Measurements from ENCODE around the gene ERC1.

Gene ERC1

DNA sequence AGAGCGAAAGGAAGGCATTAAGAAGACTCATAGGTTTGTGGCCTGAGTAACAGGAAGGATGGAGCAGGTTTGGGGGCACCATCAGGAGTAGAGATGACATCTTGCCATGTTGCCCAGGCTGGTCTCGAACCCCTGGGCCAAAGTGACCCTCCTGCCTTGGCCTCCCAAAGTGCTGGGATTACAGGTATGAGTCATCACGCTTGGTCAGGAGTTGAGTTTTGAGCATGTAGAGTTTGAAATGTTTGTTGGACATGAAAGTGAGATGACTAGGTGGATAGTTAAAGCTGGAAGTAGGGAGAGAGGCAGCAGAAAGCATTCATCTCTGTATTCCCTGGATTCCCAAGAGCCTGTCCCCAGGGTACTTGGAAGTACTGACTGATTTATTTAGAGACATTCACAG, 112.6 kb downstream of the ERC1 start:
- FAIRE-seq (no peak), DNase-seq (ENCODE audit: insufficient read length, low spot score) (no peak)

DNA sequence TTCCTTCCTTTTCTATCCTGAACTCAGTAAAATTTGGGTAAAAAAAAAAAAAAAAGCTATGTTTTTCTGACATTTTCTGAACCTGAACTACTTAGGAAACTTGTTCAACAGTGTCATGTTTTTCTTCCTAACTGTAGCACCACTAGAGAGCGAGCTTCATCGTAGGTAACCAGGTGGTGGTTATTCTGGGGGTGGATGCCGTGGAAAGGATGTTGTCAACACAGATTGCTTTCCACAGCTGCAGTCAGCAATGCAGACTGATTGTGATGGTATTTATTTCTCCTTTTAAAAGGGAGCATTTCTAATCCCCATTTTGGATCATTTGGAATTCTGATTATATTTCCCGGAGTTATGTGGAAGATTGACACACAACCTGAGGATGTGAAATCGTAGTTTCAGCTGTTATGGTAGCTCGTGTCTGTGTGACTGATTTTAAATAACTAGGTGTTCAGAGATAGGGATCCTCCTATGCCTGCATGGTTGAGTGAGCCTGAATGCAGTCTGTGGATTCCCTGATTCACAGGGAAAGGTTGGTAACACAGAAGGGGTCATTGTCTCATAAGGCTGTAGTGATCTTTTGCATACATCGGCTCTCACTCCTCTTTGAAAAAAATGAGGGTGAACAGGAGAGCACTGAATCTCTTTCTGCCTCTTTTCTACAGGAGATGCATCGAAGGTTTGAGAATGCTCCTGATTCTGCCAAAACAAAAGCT, 113.2 kb downstream of the ERC1 start:
- DNase-seq (ENCODE audit: insufficient read length, low spot score) (no peak), FAIRE-seq (no peak)
- TF ChIP-seq PAX5 (IDR thresholded peaks at IDR 0.05; ENCODE audit: insufficient read depth, low read length, severe bottlenecking) (no peak), POLR2AphosphoS5 (IDR thresholded peaks at IDR 0.05; ENCODE audit: low read depth, low read length) (no peak), POLR2A (IDR thresholded peaks at IDR 0.05; ENCODE audit: low read depth, low read length) (no peak), SPI1 (IDR thresholded peaks at IDR 0.05; ENCODE audit: low read depth, low read length) (no peak), POU2F2 (IDR thresholded peaks at IDR 0.05; ENCODE audit: low read depth, low read length) (no peak), TAF1 (IDR thresholded peaks at IDR 0.05; ENCODE audit: low read depth, low read length) (no peak)

More for the DNA sequence above, 112.6 kb downstream of the ERC1 start:
- TF ChIP-seq POLR2AphosphoS5 (IDR thresholded peaks at IDR 0.05; ENCODE audit: low read depth, low read length), result no peak
- TF ChIP-seq PAX5 (IDR thresholded peaks at IDR 0.05; ENCODE audit: insufficient read depth, low read length, severe bottlenecking), result no peak
- TF ChIP-seq POLR2A (IDR thresholded peaks at IDR 0.05; ENCODE audit: low read depth, low read length), result no peak
- TF ChIP-seq TAF1 (IDR thresholded peaks at IDR 0.05; ENCODE audit: low read depth, low read length), result no peak
- no peak for TF ChIP-seq SPI1 (IDR thresholded peaks at IDR 0.05; ENCODE audit: low read depth, low read length)
- TF ChIP-seq POU2F2 (IDR thresholded peaks at IDR 0.05; ENCODE audit: low read depth, low read length), result no peak

DNA sequence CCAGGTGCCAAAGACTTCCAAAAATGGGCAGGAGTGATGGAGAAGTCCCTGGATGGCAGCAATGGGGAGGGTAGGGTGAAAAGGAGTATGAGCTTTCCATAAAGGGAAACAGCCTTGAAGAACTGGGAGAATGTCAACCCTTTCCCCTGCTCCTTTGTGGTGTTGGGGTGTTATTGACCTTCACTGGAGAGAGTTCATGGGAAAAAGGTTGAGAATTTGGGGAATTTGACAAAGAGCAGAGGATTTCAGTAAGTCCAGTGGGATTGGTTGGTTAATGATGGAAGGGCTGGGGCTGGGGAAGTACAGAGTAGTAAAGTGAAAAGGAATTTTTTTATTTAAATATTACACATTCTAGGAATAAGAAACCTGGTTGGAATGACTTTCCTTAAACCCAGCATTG, 116.6 kb downstream of the ERC1 start:
- TF ChIP-seq POLR2AphosphoS5 (IDR thresholded peaks at IDR 0.05; ENCODE audit: low read depth, low read length), result no peak
- no peak for TF ChIP-seq TAF1 (IDR thresholded peaks at IDR 0.05; ENCODE audit: low read depth, low read length)
- no peak for TF ChIP-seq POU2F2 (IDR thresholded peaks at IDR 0.05; ENCODE audit: low read depth, low read length)
- no peak for TF ChIP-seq POLR2A (IDR thresholded peaks at IDR 0.05; ENCODE audit: low read depth, low read length)
- TF ChIP-seq PAX5 (IDR thresholded peaks at IDR 0.05; ENCODE audit: insufficient read depth, low read length, severe bottlenecking), result no peak
- no peak for TF ChIP-seq SPI1 (IDR thresholded peaks at IDR 0.05; ENCODE audit: low read depth, low read length)
- no peak for DNase-seq (ENCODE audit: insufficient read length, low spot score)
- FAIRE-seq, result no peak

DNA sequence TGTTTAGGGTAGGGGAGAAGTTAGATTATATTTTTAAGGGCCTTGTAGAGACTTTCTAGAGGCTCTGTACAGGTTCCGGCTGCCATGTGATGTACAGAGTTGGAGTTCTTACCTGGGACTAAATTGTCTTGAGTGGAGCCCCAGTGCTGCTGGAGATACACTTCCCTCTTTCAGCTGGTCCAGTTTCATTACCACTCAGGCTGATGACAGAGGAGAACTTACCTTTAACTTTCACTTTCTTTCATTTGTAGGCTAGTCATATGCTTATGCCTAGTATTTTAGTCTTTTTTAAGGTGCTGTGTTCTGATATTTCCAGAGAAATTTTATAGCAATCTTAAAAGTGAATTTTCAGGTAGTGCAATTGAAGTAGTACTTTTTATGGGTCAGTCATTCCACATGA, 117.3 kb downstream of the ERC1 start:
- FAIRE-seq, result peak; percentile 88
- peak; percentile 29 for DNase-seq (ENCODE audit: insufficient read length, low spot score)
- TF ChIP-seq POU2F2 (IDR thresholded peaks at IDR 0.05; ENCODE audit: low read depth, low read length) (no peak), SPI1 (IDR thresholded peaks at IDR 0.05; ENCODE audit: low read depth, low read length) (peak; percentile 97), PAX5 (IDR thresholded peaks at IDR 0.05; ENCODE audit: insufficient read depth, low read length, severe bottlenecking) (no peak)

DNA sequence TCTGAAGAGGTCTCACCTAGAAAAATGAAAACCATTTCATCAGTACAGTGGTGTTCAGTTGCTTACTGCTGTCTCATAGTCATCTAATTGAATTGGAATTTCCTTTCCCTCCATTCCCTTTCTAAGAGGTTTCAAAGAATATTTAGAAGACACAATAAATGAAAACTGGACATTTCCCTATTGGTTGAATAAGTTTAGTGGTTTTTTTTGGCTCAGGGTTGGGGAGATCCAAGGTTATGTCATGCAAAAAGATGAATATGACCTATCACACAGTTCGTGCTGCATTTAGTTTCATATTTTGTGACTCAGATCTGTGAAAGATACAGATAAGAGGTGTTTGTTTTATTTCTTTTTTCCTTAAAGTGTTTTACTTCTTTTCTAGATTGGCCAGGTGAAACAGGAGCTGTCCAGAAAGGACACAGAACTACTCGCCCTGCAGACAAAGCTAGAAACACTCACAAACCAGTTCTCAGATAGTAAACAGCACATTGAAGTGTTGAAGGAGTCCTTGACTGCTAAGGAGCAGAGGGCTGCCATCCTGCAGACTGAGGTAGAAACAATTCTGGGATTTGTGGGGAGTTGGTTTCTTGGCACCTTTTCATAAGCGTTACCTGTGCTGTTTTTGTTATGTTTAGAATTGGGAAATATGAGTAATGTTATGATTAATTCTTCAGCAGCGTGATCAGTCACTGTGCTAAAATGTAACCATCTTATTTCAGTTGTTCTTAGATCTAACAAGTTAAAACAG, 124.6 kb downstream of the ERC1 start:
- TF ChIP-seq SPI1 (IDR thresholded peaks at IDR 0.05; ENCODE audit: low read depth, low read length) (no peak), TAF1 (IDR thresholded peaks at IDR 0.05; ENCODE audit: low read depth, low read length) (no peak), POLR2AphosphoS5 (IDR thresholded peaks at IDR 0.05; ENCODE audit: low read depth, low read length) (no peak), POU2F2 (IDR thresholded peaks at IDR 0.05; ENCODE audit: low read depth, low read length) (no peak), POLR2A (IDR thresholded peaks at IDR 0.05; ENCODE audit: low read depth, low read length) (no peak), PAX5 (IDR thresholded peaks at IDR 0.05; ENCODE audit: insufficient read depth, low read length, severe bottlenecking) (no peak)
- FAIRE-seq (peak; percentile 62), DNase-seq (ENCODE audit: insufficient read length, low spot score) (no peak)

DNA sequence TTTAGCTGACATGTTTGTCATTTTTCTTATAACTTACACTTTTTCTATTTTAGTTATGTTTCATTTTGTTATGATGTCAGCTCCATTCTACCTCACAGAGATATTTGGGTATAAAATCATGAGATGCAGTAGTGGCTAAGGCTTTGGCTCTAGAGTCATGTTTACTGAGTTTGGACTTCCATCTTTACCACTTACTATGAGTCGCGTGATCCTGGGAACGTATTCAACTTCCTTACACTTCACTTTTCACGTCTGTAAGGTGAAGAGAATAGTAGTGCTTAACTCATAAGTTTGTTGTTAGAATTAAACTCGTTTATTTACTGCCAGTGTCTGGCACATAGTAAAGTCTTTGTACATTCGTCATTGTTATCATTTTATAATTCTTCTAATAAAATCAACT, 126.3 kb downstream of the ERC1 start:
- DNase-seq (ENCODE audit: insufficient read length, low spot score) (no peak), FAIRE-seq (no peak)
- TF ChIP-seq TAF1 (IDR thresholded peaks at IDR 0.05; ENCODE audit: low read depth, low read length), result no peak
- no peak for TF ChIP-seq POLR2AphosphoS5 (IDR thresholded peaks at IDR 0.05; ENCODE audit: low read depth, low read length)
- no peak for TF ChIP-seq PAX5 (IDR thresholded peaks at IDR 0.05; ENCODE audit: insufficient read depth, low read length, severe bottlenecking)
- TF ChIP-seq POU2F2 (IDR thresholded peaks at IDR 0.05; ENCODE audit: low read depth, low read length), result no peak
- TF ChIP-seq POLR2A (IDR thresholded peaks at IDR 0.05; ENCODE audit: low read depth, low read length), result no peak
- no peak for TF ChIP-seq SPI1 (IDR thresholded peaks at IDR 0.05; ENCODE audit: low read depth, low read length)

DNA sequence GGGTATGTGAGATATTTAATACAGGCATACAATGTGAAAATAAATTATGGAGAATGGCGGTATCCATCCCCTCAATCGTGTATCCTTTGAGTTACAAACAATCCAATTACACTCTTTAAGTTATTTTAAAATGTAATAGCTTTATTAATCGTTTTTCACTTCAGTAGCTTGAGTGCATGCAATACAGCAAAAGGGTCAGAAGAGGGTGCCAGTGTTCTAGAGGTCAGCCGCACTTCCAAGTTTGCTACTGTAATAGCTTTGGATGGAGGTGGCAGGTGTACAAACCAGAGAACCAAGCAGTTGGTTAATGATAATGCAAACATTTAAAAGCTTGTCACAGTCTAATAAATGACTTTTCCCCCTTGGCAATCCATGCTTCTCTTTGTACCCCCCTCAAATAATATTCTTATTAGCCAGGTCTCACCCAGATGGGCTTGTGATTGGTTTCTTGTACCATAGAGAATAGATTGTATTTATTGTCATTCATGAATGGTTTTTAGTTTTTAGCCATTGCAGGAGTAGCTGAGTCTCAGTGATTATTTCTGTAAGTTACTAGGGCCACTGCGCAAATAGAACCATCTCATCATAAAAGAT, 127.0 kb downstream of the ERC1 start:
- no peak for DNase-seq (ENCODE audit: insufficient read length, low spot score)
- peak; percentile 90 for FAIRE-seq
- no peak for TF ChIP-seq PAX5 (IDR thresholded peaks at IDR 0.05; ENCODE audit: insufficient read depth, low read length, severe bottlenecking)
- no peak for TF ChIP-seq TAF1 (IDR thresholded peaks at IDR 0.05; ENCODE audit: low read depth, low read length)
- no peak for TF ChIP-seq SPI1 (IDR thresholded peaks at IDR 0.05; ENCODE audit: low read depth, low read length)
- no peak for TF ChIP-seq POU2F2 (IDR thresholded peaks at IDR 0.05; ENCODE audit: low read depth, low read length)

DNA sequence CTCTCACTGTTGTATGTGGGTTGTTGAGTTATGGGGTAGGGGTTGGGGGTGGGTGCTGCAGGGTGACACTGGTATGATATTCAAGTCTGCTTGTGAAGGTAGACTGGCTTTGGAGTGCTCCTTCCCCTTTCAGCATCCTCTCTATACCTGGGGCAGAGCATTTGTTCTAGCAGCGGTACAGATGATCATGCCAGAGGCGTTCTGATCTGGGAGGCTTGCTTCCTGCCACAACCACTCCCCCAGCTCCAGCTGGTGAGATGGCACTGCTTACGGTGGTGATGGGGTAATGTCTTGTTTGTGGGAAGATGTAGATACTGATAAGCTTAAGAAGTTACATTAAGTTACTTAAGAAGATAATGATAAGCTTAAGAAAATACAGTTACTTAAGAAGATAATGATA, 131.8 kb downstream of the ERC1 start:
- DNase-seq (ENCODE audit: insufficient read length, low spot score) (no peak), FAIRE-seq (no peak)
- TF ChIP-seq TAF1 (IDR thresholded peaks at IDR 0.05; ENCODE audit: low read depth, low read length) (no peak), POLR2AphosphoS5 (IDR thresholded peaks at IDR 0.05; ENCODE audit: low read depth, low read length) (no peak), POU2F2 (IDR thresholded peaks at IDR 0.05; ENCODE audit: low read depth, low read length) (no peak), POLR2A (IDR thresholded peaks at IDR 0.05; ENCODE audit: low read depth, low read length) (no peak), SPI1 (IDR thresholded peaks at IDR 0.05; ENCODE audit: low read depth, low read length) (no peak), PAX5 (IDR thresholded peaks at IDR 0.05; ENCODE audit: insufficient read depth, low read length, severe bottlenecking) (no peak)

DNA sequence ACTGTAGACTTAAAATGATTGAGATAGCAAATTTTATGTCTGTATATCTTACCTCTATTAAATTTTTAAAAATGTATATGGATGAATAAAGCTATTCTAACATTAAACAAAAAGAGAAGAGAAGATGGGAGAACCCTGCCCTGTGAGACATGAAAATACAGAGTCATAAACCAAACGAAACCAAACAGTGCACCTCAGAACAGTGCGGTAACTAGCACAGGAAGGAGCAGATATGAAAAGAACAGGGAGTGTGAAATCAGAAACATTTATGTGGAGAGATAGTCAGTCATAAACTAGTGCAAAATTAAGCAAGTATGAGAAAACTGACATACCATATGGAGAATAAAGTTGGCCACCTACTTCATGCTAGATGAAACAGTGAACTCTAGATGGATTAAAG, 135.1 kb downstream of the ERC1 start:
- no peak for TF ChIP-seq POLR2A (IDR thresholded peaks at IDR 0.05; ENCODE audit: low read depth, low read length)
- TF ChIP-seq PAX5 (IDR thresholded peaks at IDR 0.05; ENCODE audit: insufficient read depth, low read length, severe bottlenecking), result no peak
- no peak for DNase-seq (ENCODE audit: insufficient read length, low spot score)
- FAIRE-seq, result no peak
